Esophagus (tissue), 2 donors: Measurements from ENCODE around the gene AKR1B1. TPM values are rescaled to one million over a fixed set of nuclear protein-coding genes. Genes with fewer than 3 reads are reported as not detected.

ENCODE experiments used
- H3K27ac ChIP-seq, 2 donors: one replicate each; pipeline ENCODE4 v1.5.1; 2013; ENCODE audit warnings: low read depth in 2 of 2, mild to moderate bottlenecking in 2 of 2, inconsistent platforms in 1 of 2, low read length in 1 of 2, moderate library complexity in 1 of 2
- H3K27me3 ChIP-seq, 2 donors: one replicate each; pipeline ENCODE4 v1.6.1; 2013; ENCODE audit warnings: low read length in 2 of 2, control low read depth in 1 of 2, mild to moderate bottlenecking in 1 of 2; ENCODE audit not compliant: insufficient read depth in 2 of 2, control insufficient read depth in 1 of 2
- H3K36me3 ChIP-seq, 2 donors: one replicate each; pipeline ENCODE4 v1.6.1; 2013; ENCODE audit warnings: low read length in 1 of 2; ENCODE audit not compliant: control insufficient read depth in 2 of 2, insufficient read depth in 2 of 2
- H3K4me1 ChIP-seq, 2 donors: one replicate each; pipeline ENCODE4 v1.6.1; 2013; ENCODE audit warnings: low read length in 1 of 2; ENCODE audit not compliant: control insufficient read depth in 2 of 2, insufficient read depth in 2 of 2
- H3K4me3 ChIP-seq, 2 donors: one replicate each; pipeline ENCODE4 v1.5.1; 2013; ENCODE audit warnings: low read length in 2 of 2, mild to moderate bottlenecking in 2 of 2, low read depth in 1 of 2, moderate library complexity in 1 of 2
- H3K9me3 ChIP-seq, 2 donors: one replicate each; pipeline ENCODE4 v1.6.1; 2013; ENCODE audit warnings: mild to moderate bottlenecking in 2 of 2, low read depth in 1 of 2, low read length in 1 of 2, moderate library complexity in 1 of 2; ENCODE audit not compliant: control insufficient read depth in 2 of 2, insufficient read depth in 1 of 2
- WGBS, 2 donors: extraction: QIAGEN DNeasy Blood & Tissue Kit; methylation state at CpG; one replicate each; pipeline ENCODE4 v1.1.7; 2013; 5-methylcytosine and 5-hydroxymethylcytosine counted together
- polyA plus RNA-seq, 2 donors: library from polyadenylated mRNA; stranded (reverse); fragments of 200-250 nt; gene quantifications; one replicate each; pipeline ENCODE4 v1.2.3, GENCODE V29; 2013
- donor health status: healthy with polysubstance abuse.
- donor health status: Bipolar disorder and iron deficiency.

Gene AKR1B1
- polyA plus RNA-seq, 2 donors, result 10.6 to 20.6 TPM

- Histone ChIP-seq H3K4me3 (no peak overlapping the region), H3K27ac (no peak overlapping the region), H3K9me3 (no peaks in the 10 kb centered on the region), H3K4me1 (no peaks in the 10 kb centered on the region), H3K27me3 (no peaks in the 10 kb centered on the region), H3K36me3 (no peaks in the 10 kb centered on the region)
- WGBS, 2 donors, result 62 to 81% methylated on average over 4 of the region's 4 CpGs
Measured at GRCh38 chr7:134414109-134414508, 44.8 kb downstream of the AKR1B1 start.

GRCh38 chr7:134407311-134407710, 51.6 kb downstream of the AKR1B1 start:
- Histone ChIP-seq H3K4me1 (no peaks in the 10 kb centered on the region), H3K9me3 (peaks cover 0 to 2% of the 10 kb centered on the region in 2 donors), H3K36me3 (no peaks in the 10 kb centered on the region), H3K4me3 (no peak overlapping the region), H3K27ac (no peak overlapping the region), H3K27me3 (no peaks in the 10 kb centered on the region)
- 67 to 68% methylated on average over 3 of the region's 3 CpGs for WGBS, 2 donors

- 21 to 51% methylated on average over 2 of the region's 2 CpGs for WGBS, 2 donors
- H3K4me1 ChIP-seq, result no peaks in the 10 kb centered on the region
- H3K9me3 ChIP-seq, result peaks cover 0 to 2% of the 10 kb centered on the region in 2 donors
- H3K36me3 ChIP-seq, result no peaks in the 10 kb centered on the region
- no peaks in the 10 kb centered on the region for H3K27me3 ChIP-seq
- H3K27ac ChIP-seq, result no peak overlapping the region
- no peak overlapping the region for H3K4me3 ChIP-seq
Measured at GRCh38 chr7:134406431-134406830, 52.5 kb downstream of the AKR1B1 start.

- Histone ChIP-seq H3K27me3 (no peaks in the 10 kb centered on the region), H3K27ac (no peak overlapping the region), H3K4me1 (no peaks in the 10 kb centered on the region), H3K9me3 (peaks cover 0 to 2% of the 10 kb centered on the region in 2 donors), H3K36me3 (no peaks in the 10 kb centered on the region), H3K4me3 (no peak overlapping the region)
- 71 to 89% methylated on average over 3 of the region's 3 CpGs for WGBS, 2 donors
Measured at GRCh38 chr7:134405299-134405698, 53.6 kb downstream of the AKR1B1 start.

- Histone ChIP-seq H3K4me3 (no peak overlapping the region), H3K27me3 (no peaks in the 10 kb centered on the region), H3K27ac (no peak overlapping the region), H3K9me3 (peaks cover 0 to 2% of the 10 kb centered on the region in 2 donors), H3K36me3 (no peaks in the 10 kb centered on the region), H3K4me1 (no peaks in the 10 kb centered on the region)
- WGBS, 2 donors, result 92 to 100% methylated on average over 1 of the region's 1 CpG
Measured at GRCh38 chr7:134403062-134403461, 55.8 kb downstream of the AKR1B1 start.

- Histone ChIP-seq H3K27ac (no peak overlapping the region), H3K9me3 (peaks cover 0 to 2% of the 10 kb centered on the region in 2 donors), H3K4me3 (no peak overlapping the region), H3K27me3 (no peaks in the 10 kb centered on the region), H3K4me1 (no peaks in the 10 kb centered on the region), H3K36me3 (no peaks in the 10 kb centered on the region)
- WGBS, 2 donors, result 91% methylated on average over 2 of the region's 2 CpGs
Measured at GRCh38 chr7:134400859-134401258, 58.0 kb downstream of the AKR1B1 start.

GRCh38 chr7:134396031-134396430, 62.9 kb downstream of the AKR1B1 start:
- WGBS, 2 donors, result 76 to 84% methylated on average over 5 of the region's 5 CpGs
- Histone ChIP-seq H3K36me3 (no peaks in the 10 kb centered on the region), H3K27ac (no peak overlapping the region), H3K4me3 (no peak overlapping the region), H3K27me3 (no peaks in the 10 kb centered on the region), H3K9me3 (no peaks in the 10 kb centered on the region), H3K4me1 (no peaks in the 10 kb centered on the region)

GRCh38 chr7:134395604-134396003, 63.3 kb downstream of the AKR1B1 start:
- Histone ChIP-seq H3K9me3 (no peaks in the 10 kb centered on the region), H3K27ac (no peak overlapping the region), H3K4me3 (no peak overlapping the region), H3K27me3 (no peaks in the 10 kb centered on the region), H3K4me1 (no peaks in the 10 kb centered on the region), H3K36me3 (no peaks in the 10 kb centered on the region)
- 71 to 90% methylated on average over 4 of the region's 4 CpGs for WGBS, 2 donors

GRCh38 chr7:134394056-134394455, 64.8 kb downstream of the AKR1B1 start:
- Histone ChIP-seq H3K36me3 (no peaks in the 10 kb centered on the region), H3K9me3 (no peaks in the 10 kb centered on the region), H3K27me3 (no peaks in the 10 kb centered on the region), H3K4me1 (no peaks in the 10 kb centered on the region), H3K27ac (no peak overlapping the region), H3K4me3 (no peak overlapping the region)
- 58 to 61% methylated on average over 5 of the region's 5 CpGs for WGBS, 2 donors
